ENCODE measurements around the gene SEMA5A. TPM values are rescaled to one million over a fixed set of nuclear protein-coding genes. Genes with fewer than 3 reads are reported as not detected.

The SEMA5A gene
- polyA plus RNA-seq, 1 donor (not counting 4 experiments of a cell fraction or from before 2014, with no cell fraction given), result 0.16 TPM

- no peaks in the 10 kb centered on the region for H3K36me3 ChIP-seq (ENCODE audit: control insufficient read depth in 2 of 2, extremely low read depth in 1 of 2, insufficient read depth in 2 of 2, low read length in 2 of 2)
- no peak overlapping the region for H2AFZ ChIP-seq (ENCODE audit: control insufficient read depth, low read length)
- dilution Hi-C loops (cut with MboI; ENCODE audit: extremely low pct_ligation_motif_present, low sequenced_read_pairs), result no loop called here
- H3K9me1 ChIP-seq (ENCODE audit: control insufficient read depth, extremely low read depth, insufficient read depth, low read length), result no peaks in the 10 kb centered on the region
- no peaks in the 10 kb centered on the region for H3K79me2 ChIP-seq (ENCODE audit: control insufficient read depth, insufficient read depth, low read length)
- no peak overlapping the region for H3K27ac ChIP-seq (ENCODE audit: control insufficient read depth, insufficient read depth, low read length)
- no peak overlapping the region for H3K4me2 ChIP-seq (ENCODE audit: control insufficient read depth, extremely low read depth, insufficient read depth, low read depth, low read length)
- DNase-seq (ENCODE audit: low read depth, low spot score) (no peak), FAIRE-seq (no peak)
- H3K9me3 ChIP-seq (ENCODE audit: control insufficient read depth, low read depth, low read length), result no peaks in the 10 kb centered on the region
- no peak overlapping the region for H3K4me3 ChIP-seq (ENCODE audit: control insufficient read depth in 2 of 3, extremely low read depth in 1 of 3, insufficient read depth in 2 of 3, low read depth in 1 of 3, low read length in 3 of 3)
- H3K9ac ChIP-seq (ENCODE audit: control insufficient read depth, extremely low read depth, insufficient read depth, low read length), result no peak overlapping the region
- no peaks in the 10 kb centered on the region for H4K20me1 ChIP-seq (ENCODE audit: control insufficient read depth, extremely low read depth, insufficient read depth, low read length)
- H3K27me3 ChIP-seq (ENCODE audit: control insufficient read depth, extremely low read depth, insufficient read depth, low read length), result no peaks in the 10 kb centered on the region
- no peaks in the 10 kb centered on the region for H3K4me1 ChIP-seq (ENCODE audit: control insufficient read depth, extremely low read depth, insufficient read depth, low read length)
- TF ChIP-seq EZH2 (IDR thresholded peaks at IDR 0.05; ENCODE audit: low read length), result no peak
- no peak for TF ChIP-seq CTCF (optimal IDR thresholded peaks at IDR 0.05 in 1 of 3, IDR thresholded peaks at IDR 0.05 in 1 of 3, conservative IDR thresholded peaks at IDR 0.05 in 1 of 3; ENCODE audit: extremely low read depth in 1 of 3, insufficient read depth in 2 of 3, low read length in 3 of 3)
These were observed 92.3 kb downstream of the SEMA5A start for GRCh38 chr5:9453480-9454011.

GRCh38 chr5:9452181-9452580 is 93.7 kb downstream of the SEMA5A start:
- dilution Hi-C loops (cut with MboI; ENCODE audit: extremely low pct_ligation_motif_present, low sequenced_read_pairs), result no loop called here
- Histone ChIP-seq H3K9me1 (ENCODE audit: control insufficient read depth, extremely low read depth, insufficient read depth, low read length) (no peaks in the 10 kb centered on the region), H3K36me3 (ENCODE audit: control insufficient read depth in 2 of 2, extremely low read depth in 1 of 2, insufficient read depth in 2 of 2, low read length in 2 of 2) (no peaks in the 10 kb centered on the region), H3K4me1 (ENCODE audit: control insufficient read depth, extremely low read depth, insufficient read depth, low read length) (no peaks in the 10 kb centered on the region), H3K4me2 (ENCODE audit: control insufficient read depth, extremely low read depth, insufficient read depth, low read depth, low read length) (no peak overlapping the region), H3K79me2 (ENCODE audit: control insufficient read depth, insufficient read depth, low read length) (no peaks in the 10 kb centered on the region), H2AFZ (ENCODE audit: control insufficient read depth, low read length) (no peak overlapping the region), H3K4me3 (ENCODE audit: control insufficient read depth in 2 of 3, extremely low read depth in 1 of 3, insufficient read depth in 2 of 3, low read depth in 1 of 3, low read length in 3 of 3) (no peak overlapping the region), H3K9me3 (ENCODE audit: control insufficient read depth, low read depth, low read length) (no peaks in the 10 kb centered on the region), H4K20me1 (ENCODE audit: control insufficient read depth, extremely low read depth, insufficient read depth, low read length) (no peaks in the 10 kb centered on the region), H3K27ac (ENCODE audit: control insufficient read depth, insufficient read depth, low read length) (no peak overlapping the region), H3K9ac (ENCODE audit: control insufficient read depth, extremely low read depth, insufficient read depth, low read length) (no peak overlapping the region), H3K27me3 (ENCODE audit: control insufficient read depth, extremely low read depth, insufficient read depth, low read length) (no peaks in the 10 kb centered on the region)
- TF ChIP-seq EZH2 (IDR thresholded peaks at IDR 0.05; ENCODE audit: low read length), result no peak
- TF ChIP-seq CTCF (optimal IDR thresholded peaks at IDR 0.05 in 1 of 3, IDR thresholded peaks at IDR 0.05 in 1 of 3, conservative IDR thresholded peaks at IDR 0.05 in 1 of 3; ENCODE audit: extremely low read depth in 1 of 3, insufficient read depth in 2 of 3, low read length in 3 of 3), result no peak
- DNase-seq (ENCODE audit: low read depth, low spot score) (no peak), FAIRE-seq (no peak)

Data from keratinocyte (primary cell).